Measurements from ENCODE around the gene RARRES2.

DNA sequence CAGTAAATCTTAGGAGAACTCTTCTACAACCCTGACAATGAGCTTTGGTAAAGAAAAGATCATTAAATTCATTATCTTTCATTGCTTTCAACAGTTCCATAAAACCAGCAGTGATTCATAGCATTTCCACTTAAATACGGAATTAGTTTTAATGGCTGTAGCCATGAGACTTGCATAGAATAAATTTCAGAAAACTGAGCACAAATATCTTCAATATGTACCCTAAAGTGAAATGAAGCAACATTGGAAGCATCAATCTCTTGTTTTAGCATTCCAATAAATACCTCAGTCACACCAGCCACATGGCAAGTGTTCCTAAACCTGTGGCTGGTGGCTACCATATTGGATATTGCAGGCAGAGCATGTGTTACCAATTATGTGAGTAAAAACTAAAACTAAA lies 3.6 kb upstream of the RARRES2 start:
- TF ChIP-seq, protein P1, sequence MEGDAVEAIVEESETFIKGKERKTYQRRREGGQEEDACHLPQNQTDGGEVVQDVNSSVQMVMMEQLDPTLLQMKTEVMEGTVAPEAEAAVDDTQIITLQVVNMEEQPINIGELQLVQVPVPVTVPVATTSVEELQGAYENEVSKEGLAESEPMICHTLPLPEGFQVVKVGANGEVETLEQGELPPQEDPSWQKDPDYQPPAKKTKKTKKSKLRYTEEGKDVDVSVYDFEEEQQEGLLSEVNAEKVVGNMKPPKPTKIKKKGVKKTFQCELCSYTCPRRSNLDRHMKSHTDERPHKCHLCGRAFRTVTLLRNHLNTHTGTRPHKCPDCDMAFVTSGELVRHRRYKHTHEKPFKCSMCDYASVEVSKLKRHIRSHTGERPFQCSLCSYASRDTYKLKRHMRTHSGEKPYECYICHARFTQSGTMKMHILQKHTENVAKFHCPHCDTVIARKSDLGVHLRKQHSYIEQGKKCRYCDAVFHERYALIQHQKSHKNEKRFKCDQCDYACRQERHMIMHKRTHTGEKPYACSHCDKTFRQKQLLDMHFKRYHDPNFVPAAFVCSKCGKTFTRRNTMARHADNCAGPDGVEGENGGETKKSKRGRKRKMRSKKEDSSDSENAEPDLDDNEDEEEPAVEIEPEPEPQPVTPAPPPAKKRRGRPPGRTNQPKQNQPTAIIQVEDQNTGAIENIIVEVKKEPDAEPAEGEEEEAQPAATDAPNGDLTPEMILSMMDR (optimal IDR thresholded peaks at IDR 0.05 in 1 of 3, IDR thresholded peaks at IDR 0.05 in 1 of 3, conservative IDR thresholded peaks at IDR 0.05 in 1 of 3; ENCODE audit: extremely low read depth in 1 of 3, insufficient read depth in 2 of 3, low read length in 3 of 3) = no peak
- no peak for TF ChIP-seq EZH2 (IDR thresholded peaks at IDR 0.05; ENCODE audit: low read length)
